ENCODE measurements around the gene CBL. TPM values are rescaled to one million over a fixed set of nuclear protein-coding genes. Genes with fewer than 3 reads are reported as not detected.

Gene CBL
- total RNA-seq, 4 donors from 2014 or later = 10.0 to 39.9 (median 13.0) TPM

DNA sequence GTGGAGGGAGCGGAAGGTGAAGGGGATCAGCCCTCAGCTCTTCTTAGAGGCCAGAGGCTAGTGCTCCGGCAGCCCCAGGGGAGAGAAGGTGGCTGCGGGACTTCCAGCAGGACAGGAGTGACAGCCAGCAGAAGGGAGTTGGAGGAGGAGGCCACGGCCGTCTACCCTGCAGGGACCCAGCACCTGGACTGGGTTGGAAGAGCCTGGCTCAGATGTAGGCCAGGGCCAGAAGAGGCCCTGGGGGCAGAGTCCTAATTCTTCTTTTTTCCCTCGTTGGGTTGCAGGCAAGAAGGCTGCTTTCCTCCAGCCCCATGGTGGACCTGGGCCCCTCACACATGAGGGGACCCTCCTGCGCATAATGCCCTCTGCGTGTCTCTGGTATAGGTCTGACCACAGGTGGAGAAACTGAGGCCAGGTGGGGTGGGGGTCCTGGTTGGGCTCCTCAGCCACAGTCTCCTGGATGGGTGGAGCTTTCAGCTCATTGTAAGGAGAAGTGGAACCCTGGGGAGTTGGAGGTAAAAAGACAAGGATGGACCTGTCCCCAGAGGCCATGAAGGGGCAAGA lies 113.1 kb downstream of the CBL start:
- H3K4me3 ChIP-seq = no peak overlapping the region
- intact Hi-C loops (cut with DNase I; ENCODE audit: low total_unique reads) = no loop called here
- no peak for TF ChIP-seq POLR2A (IDR thresholded peaks at IDR 0.05)
- TF ChIP-seq, protein P1, sequence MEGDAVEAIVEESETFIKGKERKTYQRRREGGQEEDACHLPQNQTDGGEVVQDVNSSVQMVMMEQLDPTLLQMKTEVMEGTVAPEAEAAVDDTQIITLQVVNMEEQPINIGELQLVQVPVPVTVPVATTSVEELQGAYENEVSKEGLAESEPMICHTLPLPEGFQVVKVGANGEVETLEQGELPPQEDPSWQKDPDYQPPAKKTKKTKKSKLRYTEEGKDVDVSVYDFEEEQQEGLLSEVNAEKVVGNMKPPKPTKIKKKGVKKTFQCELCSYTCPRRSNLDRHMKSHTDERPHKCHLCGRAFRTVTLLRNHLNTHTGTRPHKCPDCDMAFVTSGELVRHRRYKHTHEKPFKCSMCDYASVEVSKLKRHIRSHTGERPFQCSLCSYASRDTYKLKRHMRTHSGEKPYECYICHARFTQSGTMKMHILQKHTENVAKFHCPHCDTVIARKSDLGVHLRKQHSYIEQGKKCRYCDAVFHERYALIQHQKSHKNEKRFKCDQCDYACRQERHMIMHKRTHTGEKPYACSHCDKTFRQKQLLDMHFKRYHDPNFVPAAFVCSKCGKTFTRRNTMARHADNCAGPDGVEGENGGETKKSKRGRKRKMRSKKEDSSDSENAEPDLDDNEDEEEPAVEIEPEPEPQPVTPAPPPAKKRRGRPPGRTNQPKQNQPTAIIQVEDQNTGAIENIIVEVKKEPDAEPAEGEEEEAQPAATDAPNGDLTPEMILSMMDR (IDR thresholded peaks at IDR 0.05) = no peak
- H3K27me3 ChIP-seq = no peaks in the 10 kb centered on the region
- peak overlapping the region; percentile 93 to 94 for H3K27ac ChIP-seq
- H3K4me1 ChIP-seq = peaks cover 0 to 6% of the 10 kb centered on the region in 2 donors
- H3K36me3 ChIP-seq = no peaks in the 10 kb centered on the region
- DNase-seq = no peak
- no peaks in the 10 kb centered on the region for H3K9me3 ChIP-seq

DNA sequence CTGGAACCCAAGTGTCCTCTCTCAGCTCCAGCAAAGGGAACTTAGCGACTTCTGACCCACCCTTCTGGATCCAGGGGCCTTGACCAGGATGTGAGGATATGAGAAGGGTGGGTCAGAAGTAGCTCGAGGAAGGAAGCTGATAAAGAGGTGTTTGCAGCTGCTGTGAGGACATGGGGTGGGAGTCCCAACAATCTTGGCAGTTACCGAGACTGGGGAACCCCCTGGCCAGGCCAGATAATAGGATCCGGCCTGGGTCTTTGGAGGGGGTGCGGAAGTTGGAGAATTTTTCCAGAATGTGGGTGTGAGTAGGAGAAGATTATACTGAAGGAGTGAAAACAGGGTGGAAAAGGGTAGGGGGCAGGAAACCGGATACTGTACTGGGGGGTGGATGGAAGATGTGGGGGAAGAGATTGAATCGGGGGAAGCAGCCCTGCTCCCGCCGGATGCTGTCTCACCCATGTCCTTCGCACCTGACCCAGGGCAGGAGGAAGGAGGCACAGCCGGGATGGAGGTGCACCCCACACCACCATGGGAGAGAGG lies 113.6 kb downstream of the CBL start:
- no peaks in the 10 kb centered on the region for H3K36me3 ChIP-seq
- H3K4me3 ChIP-seq = no peak overlapping the region
- H3K9me3 ChIP-seq = no peaks in the 10 kb centered on the region
- peaks cover 0 to 6% of the 10 kb centered on the region in 2 donors for H3K4me1 ChIP-seq
- H3K27ac ChIP-seq = peak overlapping the region; percentile 93 to 94
- intact Hi-C loops (cut with DNase I; ENCODE audit: low total_unique reads) = loop anchor here (5.0 kb wide), 1 partner anchor 112 kb away; the partner anchor contains the start of gene CBL
- DNase-seq = no peak
- TF ChIP-seq, protein P1 (IDR thresholded peaks at IDR 0.05) = no peak
- no peak for TF ChIP-seq POLR2A (IDR thresholded peaks at IDR 0.05)
- no peaks in the 10 kb centered on the region for H3K27me3 ChIP-seq

DNA sequence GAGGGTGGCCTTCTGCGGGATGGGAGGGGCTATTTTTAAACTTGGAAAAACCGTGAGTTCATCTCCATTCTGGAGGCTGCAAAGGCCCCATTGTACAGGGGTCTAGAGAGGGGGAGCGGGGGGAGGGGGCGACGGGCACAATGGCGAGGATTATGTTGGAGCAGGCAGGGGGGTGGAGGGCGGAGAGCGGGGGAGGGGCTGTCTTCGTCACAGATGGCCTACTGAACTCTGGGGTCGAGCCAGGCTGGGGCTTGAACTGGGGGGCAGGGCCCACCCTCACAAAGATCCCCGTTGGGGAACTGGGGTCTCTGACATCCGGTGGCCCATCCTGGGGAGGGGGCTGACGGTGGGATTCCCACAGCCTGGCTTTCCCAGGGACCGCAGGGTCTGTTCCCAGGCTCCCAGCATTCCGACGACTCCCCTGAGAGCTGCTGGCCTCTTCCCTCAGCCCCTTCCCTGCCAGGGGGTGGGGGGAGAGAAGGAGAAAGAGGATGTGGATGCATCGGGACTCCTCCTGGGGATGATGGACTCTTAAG lies 114.2 kb downstream of the CBL start:
- intact Hi-C loops (cut with DNase I; ENCODE audit: low total_unique reads) = loop anchor here (5.0 kb wide), 1 partner anchor 113 kb away; the partner anchor contains the start of gene CBL
- Histone ChIP-seq H3K36me3 (no peaks in the 10 kb centered on the region), H3K4me1 (peaks cover 0 to 6% of the 10 kb centered on the region in 2 donors), H3K27ac (peak overlapping the region; percentile 93 to 94), H3K27me3 (no peaks in the 10 kb centered on the region), H3K4me3 (peak overlapping the region; percentile 37 to 40), H3K9me3 (no peaks in the 10 kb centered on the region)
- TF ChIP-seq, protein P1 (IDR thresholded peaks at IDR 0.05) = no peak
- TF ChIP-seq POLR2A (IDR thresholded peaks at IDR 0.05) = no peak
- peak in 1 of 2 donors; percentile 35 for DNase-seq

DNA sequence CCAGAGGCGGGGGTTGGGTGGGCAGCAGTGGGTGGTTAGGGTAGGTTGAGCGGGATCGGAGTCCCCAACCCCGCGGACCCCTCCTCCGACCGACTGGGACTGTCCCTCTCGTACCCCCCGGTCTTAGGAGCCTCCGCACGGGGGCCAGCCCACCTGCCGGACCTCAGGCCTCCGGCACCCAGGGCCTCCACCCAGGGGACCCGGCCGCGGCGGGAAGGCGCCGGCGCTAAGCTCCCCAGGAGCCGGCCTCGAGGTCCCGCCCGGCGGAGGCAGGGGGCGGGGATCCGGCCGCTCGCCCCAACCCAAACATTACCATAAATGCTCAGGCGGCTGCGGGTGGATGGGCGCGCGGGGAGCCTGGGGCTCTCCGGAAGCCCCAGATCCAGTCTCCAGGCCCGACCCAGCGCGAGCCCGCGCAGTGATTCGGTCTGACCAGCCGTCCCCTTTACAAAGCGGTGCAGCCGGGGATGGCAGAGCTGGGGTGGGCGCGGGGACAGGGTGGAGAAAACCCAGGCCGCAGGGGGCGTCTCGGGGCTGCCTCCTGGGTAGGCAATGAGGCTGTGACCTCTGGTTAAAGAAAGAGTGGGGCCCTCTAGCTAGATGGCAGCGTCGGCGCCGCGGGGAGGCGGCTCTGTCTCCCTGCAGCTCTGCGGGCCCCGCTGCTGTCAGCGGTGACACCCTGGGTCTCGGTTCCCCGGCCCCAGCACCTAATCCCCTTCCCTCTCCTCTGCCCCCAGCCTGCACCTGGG lies 114.8 kb downstream of the CBL start:
- peak; percentile 72 to 81 for DNase-seq
- Histone ChIP-seq H3K9me3 (no peaks in the 10 kb centered on the region), H3K36me3 (no peaks in the 10 kb centered on the region), H3K4me3 (peak overlapping the region; percentile 37 to 40), H3K27ac (peak overlapping the region; percentile 93 to 94), H3K4me1 (peaks cover 0 to 6% of the 10 kb centered on the region in 2 donors), H3K27me3 (no peaks in the 10 kb centered on the region)
- intact Hi-C loops (cut with DNase I; ENCODE audit: low total_unique reads) = loop anchor here (5.0 kb wide), 1 partner anchor 114 kb away; the partner anchor contains the start of gene CBL
- TF ChIP-seq POLR2A (IDR thresholded peaks at IDR 0.05) = peak; percentile 81
- TF ChIP-seq, protein P1 (IDR thresholded peaks at IDR 0.05) = no peak
